Stimulated activated CD4-positive, alpha-beta T cell treated with anti-CD3 and anti-CD28 coated beads, Interleukin-1b, Interleukin-23, amount 100 ng/mL, for 24 hours (primary cell): Measurements from ENCODE around the gene ELANE.
"Not testable (repeated sequence)": the region's sequence is repeated elsewhere in the genome, so short reads cannot be mapped to it uniquely, and the experiment has no call there.

Source experiments
- DNase-seq, 4 experiments: peaks; one replicate each; pipeline ENCODE4 v3.0.0-alpha.2; 2020; ENCODE audit warnings: low read depth in 4 of 4, low spot score in 1 of 4

Gene ELANE

DNA sequence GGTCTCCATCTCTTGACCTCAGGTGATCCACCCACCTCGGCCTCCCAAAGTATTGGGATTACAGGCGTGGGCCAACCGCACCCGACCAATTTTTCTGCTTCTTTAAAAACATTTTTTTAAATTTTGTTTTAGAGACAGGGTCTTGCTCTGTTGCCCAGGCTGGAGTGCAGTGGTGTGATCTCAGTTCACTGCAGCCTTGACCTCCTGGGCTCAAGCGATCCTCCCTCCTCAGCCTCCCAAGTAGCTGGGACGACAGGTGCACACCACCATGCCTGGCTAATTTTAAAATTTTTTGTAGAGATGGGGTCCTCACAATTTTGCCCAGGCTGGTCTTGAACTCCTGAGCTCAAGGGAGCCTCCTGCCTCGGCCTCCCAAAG lies 9.3 kb upstream of the ELANE start:
- DNase-seq = not testable (repeated sequence)

DNA sequence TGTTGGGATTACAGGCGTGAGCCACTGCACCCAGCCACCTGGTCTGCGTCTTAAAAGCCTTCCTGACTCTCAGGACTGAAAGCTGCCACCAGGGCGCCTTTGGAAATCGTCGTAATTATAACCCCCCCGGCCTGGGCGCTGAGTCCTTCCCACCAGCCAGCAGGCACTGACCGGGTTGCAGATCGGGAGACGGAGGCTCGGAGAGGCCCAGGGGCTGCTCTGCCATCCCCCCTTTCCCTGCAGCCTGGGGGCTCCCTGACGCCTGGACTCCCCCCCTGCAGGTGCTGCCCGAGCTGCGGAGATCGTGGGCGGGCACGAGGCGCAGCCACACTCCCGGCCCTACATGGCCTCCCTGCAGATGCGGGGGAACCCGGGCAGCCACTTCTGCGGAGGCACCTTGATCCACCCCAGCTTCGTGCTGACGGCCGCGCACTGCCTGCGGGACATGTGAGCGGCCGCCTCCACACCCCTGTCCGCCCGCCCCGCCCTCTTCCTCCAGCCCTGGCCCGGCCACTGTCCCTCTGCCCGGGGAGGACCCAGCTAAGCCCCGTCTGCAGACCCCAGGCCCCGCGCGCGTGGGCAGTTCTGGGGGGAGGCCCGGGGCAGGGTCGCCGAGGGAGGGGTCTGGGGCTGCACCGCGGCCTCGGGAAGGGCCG lies 8.8 kb upstream of the ELANE start:
- no peak for DNase-seq

DNA sequence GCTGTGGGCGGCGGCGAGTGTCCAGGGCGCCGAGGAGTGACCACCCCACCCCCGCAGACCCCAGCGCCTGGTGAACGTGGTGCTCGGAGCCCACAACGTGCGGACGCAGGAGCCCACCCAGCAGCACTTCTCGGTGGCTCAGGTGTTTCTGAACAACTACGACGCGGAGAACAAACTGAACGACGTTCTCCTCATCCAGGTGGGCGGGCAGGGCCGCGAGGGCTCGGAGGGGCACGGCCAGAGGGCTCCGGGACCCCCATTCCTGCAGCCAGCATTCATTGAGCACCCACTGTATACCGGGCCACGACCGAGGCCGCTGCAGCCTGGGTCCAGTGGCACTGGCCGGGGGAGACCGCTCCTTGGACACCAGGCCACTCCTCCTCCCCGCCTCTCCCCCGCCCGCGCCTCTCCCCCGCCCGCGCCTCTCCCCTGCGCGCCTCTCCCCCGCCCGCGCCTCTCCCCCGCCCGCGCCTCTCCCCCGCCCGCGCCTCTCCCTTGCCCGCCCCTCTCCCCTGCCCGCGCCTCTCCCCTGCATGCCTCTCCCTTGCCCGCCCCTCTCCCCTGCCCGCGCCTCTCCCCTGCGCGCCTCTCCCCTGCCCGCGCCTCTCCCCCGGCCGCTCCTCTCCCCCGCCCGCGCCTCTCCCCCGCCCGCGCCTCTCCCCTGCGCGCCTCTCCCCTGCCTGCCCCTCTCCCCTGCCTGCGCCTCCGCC lies 8.1 kb upstream of the ELANE start:
- no peak for DNase-seq

DNA sequence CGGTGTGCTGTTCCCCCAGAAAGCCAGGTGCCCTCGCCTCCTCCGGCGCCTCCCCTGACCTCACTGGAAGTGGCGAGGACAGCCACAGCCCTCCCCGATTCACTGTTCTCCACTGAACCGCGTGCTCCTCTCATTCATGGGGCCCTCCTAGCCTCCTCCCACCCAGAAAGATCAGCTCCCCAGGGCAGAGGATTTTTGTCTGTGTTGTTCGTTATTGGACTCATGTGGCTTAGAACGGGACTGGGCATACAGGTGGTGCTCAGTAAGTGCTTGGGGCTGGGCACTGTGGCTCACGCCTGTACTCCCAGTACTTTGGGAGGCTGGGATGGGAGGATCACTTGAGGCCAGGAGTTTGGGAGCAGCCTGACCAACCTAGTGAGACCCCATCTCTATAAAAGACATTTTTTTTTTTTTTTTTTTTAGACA lies 7.5 kb upstream of the ELANE start:
- DNase-seq = no peak

DNA sequence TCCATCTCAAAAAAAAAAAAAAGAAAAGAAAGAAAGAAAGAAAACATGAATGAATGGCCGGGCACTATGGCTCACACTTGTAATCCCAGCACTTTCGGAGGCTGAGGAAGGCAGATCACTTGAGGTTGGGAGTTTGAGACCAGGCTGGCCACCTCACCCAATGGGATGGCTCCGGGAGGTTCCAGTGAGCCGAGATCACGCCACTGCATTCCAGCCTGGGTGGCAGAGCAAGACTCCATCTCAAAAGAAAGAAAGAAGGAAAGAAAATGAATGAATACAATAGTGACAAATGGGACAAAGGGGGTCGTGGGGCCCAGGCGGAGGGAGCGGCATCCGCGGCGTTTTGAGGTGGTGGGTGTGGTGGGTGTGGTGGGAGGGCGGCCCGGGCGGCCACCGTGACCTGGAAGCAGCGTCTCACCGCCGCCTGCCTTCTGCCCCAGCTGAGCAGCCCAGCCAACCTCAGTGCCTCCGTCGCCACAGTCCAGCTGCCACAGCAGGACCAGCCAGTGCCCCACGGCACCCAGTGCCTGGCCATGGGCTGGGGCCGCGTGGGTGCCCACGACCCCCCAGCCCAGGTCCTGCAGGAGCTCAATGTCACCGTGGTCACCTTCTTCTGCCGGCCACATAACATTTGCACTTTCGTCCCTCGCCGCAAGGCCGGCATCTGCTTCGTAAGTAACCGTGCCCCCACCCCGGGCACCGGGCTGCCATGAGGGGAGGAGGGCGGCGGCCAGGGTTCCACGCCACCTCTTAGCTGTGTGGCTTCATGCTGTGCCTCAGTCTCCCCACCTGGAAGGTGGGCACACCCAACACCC lies 6.2 kb upstream of the ELANE start:
- DNase-seq = no peak

DNA sequence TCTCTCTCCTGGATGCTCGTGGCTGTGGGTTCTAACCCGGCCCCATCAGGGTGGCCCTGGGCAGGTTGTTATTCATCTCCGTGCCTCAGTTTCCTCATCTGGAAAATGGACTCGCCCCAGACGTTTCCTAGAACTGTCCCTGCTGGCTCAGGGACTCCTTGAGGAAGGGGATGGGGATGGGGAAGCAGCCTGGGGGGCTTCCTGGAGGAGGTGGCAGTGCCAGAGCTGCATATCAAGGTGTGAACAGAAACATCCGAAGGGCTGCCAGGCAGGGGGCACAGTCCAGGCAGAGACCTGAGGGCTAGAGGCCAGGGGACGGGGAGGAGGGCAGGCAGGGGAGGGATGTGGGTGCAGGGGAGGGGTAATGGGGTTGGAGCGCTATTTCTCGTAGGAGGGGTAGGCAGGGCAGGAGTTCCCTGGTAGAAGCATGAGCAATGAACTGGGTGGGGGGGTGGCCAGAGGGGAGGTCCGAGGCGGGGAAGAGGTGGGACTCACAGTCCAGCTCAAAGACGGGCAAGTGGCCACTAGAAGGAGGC lies 3.6 kb upstream of the ELANE start:
- DNase-seq = no peak

DNA sequence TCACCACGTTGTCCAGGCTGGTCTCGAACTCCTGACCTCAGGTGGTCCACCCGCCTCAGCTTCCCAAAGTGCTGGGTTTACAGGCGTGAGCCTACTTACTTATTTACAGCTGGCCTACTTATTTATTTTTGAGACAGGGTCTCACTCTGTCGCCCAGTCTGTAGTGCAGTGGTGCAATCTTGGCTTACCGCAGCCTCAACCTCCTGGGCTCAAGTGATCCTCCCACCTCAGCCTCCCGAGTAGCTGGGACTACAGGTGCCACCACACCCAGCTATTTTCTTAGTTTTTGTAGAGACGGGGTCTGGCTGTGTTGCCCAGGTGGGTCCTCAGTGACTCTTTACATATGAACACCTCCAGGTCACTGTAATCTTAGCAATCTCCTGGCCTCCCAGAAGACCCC lies 2.9 kb upstream of the ELANE start:
- DNase-seq = not testable (repeated sequence)

DNA sequence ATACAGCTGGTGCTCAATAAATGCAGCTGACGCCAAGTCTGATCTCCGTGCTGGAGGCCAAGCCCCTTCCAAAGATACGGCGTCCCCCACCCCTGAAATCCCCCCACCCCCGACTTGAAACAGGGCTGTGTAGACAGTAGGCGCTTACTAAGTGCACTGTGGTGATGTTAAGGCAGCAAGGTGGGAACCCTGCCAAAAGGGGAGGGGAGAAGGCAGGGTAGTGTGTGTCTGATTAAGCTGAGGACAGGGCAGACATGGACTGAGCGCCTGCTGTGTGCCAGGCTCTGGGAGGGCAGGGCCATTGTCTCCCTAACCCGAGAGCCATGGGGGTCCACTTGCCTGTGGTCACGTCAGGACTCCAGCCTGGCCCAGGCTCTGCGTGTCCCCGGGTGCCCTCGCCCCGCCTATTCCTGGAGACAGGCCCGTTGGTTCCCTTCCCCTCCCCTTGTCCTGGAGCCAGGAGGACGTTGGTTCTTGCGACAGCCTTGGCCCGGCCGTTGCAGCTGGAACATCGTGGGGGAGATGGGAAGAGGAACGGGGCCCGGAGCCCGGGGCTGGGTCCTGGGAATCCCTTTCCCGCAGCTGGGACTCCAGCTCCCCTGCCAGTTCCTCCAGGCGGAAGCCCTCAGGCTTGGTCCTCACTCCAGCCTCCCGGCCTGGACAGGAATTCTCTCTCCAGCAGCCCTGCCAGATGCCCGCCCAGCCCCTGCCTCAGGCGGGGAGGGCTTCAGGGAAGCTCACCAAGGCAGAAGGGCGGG lies 1.7 kb upstream of the ELANE start:
- no peak for DNase-seq

DNA sequence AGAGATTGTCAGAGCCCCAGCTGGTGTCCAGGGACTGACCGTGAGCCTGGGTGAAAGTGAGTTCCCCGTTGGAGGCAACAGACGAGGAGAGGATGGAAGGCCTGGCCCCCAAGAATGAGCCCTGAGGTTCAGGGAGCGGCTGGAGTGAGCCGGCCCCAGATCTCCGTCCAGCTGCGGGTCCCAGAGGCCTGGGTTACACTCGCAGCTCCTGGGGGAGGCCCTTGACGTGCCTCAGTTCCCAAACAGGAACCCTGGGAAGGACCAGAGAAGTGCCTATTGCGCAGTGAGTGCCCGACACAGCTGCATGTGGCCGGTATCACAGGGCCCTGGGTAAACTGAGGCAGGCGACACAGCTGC lies 1.1 kb upstream of the ELANE start:
- no peak for DNase-seq

DNA sequence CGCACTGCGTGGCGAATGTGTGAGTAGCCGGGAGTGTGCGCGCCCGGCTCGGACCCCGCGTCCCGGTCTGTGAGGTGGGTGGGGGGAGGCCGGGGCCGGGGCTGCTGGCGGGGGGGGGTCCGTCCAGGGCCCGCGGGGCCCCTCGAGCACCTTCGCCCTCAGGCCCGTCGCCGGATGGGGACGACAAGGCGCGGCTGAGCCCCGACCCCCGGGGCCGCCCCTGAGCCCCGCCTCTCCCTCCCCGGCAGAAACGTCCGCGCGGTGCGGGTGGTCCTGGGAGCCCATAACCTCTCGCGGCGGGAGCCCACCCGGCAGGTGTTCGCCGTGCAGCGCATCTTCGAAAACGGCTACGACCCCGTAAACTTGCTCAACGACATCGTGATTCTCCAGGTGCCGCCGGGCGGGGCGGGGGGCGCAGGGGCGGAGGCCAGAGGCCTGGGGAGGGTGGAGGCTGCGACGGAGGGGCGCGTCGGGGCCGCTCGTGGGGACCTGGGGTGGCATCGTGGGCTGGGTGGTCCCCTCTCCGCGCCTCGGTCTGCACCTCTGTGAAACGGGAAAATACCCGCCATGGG lies 997 bp downstream of the ELANE start:
- no peak for DNase-seq

DNA sequence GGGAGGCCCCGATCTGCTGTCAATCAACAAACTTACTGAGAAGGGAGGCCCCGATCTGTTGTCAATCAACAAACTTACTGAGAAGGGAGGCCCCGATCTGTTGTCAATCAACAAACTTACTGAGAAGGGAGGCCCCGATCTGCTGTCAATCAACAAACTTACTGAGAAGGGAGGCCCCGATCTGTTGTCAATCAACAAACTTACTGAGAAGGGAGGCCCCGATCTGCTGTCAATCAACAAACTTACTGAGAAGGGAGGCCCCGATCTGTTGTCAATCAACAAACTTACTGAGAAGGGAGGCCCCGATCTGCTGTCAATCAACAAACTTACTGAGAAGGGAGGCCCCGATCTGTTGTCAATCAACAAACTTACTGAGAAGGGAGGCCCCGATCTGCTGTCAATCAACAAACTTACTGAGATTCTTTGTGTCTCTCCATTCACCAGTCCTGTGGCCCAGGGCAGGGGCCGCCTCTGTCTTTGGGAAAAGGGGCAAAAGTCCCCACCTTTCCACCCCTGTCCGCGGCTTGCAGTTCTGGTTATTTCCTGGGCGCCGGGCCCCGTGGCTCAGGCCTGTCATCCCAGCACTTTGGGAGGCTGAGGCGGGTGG lies 1.6 kb downstream of the ELANE start:
- DNase-seq = not testable (repeated sequence)

DNA sequence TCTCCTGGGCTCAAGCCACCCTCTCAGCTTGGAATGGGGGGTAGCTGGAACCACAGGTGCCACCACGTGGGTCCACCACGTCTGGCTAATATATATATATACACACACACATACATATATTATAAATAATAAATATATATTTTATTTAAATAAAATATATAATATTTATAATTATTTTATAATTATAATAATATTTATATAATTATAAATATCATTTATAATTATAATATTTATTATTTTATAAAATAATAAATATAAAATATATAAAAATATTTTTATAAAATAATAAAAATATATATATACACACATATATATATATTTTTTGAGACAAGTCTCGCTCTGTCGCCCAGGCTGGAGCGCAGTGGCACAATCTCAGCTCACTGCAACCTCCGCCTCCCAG lies 2.4 kb downstream of the ELANE start:
- no peak for DNase-seq

DNA sequence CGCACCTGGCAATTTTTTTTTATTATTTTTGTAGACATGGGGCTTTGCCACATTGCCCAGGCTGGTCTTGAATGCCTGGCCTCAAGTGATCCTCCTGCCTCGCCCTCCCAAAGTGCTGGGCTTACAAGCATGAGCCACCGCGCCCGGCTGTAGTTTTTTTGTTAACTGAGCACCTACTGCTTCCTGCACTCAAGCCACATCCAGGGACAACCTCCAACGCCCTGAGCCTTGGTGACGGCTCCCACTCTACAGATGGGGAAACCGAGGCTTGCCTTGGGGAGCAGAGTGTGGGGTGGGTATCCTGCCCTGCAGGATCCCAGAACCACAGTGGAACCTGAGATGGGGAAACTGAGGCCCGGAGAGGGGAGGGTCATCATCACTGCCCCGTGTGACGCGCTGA lies 3.0 kb downstream of the ELANE start:
- DNase-seq = no peak

DNA sequence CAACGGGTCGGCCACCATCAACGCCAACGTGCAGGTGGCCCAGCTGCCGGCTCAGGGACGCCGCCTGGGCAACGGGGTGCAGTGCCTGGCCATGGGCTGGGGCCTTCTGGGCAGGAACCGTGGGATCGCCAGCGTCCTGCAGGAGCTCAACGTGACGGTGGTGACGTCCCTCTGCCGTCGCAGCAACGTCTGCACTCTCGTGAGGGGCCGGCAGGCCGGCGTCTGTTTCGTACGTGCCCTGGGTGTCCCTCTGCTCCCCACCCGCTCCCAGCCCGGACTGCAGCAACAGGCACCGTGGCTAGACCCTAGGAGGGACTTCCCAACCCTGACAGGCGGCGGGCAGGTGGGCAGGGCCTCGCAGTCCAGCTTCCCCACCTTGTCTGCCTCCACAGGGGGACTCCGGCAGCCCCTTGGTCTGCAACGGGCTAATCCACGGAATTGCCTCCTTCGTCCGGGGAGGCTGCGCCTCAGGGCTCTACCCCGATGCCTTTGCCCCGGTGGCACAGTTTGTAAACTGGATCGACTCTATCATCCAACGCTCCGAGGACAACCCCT lies 3.5 kb downstream of the ELANE start:
- no peak for DNase-seq

DNA sequence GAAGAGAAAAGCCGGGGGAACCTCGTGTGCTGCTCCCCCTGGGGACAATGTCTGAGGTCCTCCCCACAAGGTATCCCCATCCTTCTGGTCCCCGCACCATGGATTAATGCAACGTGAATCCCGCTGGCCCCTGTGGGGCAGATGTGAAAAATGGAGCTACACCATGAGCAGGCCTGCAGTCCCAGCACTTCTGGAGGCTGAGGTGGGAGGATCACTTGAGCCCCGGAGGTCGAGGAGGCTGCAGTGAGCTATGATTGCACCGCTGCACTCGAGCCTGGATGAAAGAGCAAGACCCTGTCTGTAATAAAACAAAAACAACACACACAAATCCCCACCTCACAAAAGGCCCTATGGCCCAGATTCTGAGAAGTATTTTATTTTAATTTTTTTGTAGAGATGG lies 6.2 kb downstream of the ELANE start:
- DNase-seq = no peak

DNA sequence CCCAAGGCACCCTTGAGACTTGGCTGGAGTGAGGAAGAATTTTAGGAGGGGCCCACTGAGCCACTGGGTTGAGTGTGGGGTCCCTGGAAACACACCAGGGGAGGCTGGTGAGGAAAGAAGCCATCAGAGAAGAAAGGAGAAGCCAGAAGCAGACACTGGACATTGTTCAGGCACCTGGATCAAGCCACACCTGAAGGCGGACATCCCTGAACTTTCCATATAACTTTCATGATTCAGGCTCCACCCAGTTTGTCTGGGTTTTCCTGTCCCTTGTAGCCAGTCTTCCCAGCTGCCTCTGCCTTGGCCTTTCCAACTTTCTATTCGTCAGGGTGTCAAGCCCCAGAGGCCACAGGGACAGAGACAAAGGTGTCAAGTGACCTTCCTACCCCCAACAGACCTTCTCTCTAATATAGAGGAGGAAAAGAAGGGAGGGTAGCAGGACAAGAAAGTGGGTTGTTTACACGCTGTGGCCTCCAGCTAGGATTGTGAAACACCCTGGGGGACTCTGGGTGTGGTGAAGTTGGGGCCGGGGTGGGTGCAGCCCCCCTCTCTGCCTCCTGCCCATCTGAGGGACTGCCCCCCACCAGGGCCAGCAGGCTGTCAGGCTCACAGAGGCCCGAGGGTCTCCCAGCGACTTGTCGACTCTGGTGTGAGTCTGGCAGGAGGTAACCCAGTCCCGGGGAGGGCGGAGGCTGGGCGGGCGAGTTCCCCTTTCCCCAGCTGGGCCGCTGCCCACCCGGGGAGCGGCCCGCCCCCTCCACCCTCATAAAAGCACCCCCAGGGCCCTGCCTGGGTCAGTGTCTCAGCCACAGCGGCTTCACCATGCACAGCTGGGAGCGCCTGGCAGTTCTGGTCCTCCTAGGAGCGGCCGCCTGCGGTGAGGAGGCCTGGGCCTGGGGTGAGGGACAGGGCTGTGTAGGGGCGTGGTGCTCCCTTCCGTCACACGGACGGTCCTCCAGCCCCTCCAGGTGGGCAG lies 7.1 kb downstream of the ELANE start, which contains the start of gene CFD:
CFD (plus strand) TSS at position 797 of the 976 bp plus-strand sequence; CDS start at position 823, 26 bp downstream.
- no peak for DNase-seq

DNA sequence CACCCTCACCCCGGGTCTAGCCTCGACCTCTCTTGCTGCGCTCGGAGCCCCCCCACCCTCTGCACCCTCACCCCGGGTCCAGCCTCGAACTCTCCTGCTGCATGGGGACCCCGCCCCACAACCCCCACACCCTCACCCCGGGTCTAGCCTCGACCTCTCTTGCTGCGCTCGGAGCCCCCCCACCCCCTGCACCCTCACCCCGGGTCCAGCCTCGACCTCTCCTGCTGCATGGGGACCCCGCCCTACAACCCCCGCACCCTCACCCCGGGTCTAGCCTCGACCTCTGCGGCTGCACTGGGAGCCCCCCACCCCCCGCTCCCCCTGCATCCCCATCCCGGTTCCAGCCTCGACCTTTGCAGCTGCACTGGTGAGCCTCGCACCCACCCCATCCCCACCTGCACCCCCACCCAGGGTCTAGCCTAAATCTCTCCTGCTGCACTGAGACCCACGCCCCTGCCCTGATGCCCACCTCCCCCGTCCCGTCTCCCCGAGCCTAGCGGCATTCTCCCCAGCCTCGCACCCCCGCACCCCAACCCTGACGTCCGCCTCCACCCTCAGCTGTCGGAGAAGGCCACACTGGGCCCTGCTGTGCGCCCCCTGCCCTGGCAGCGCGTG lies 9.1 kb downstream of the ELANE start:
- no peak for DNase-seq
